ENCODE results near the gene LFNG.

- no peak for TF ChIP-seq CTCF (IDR thresholded peaks at IDR 0.05)
- no peak for TF ChIP-seq EZH2 (IDR thresholded peaks at IDR 0.05)
Observed at GRCh38 chr7:2490181-2490651, 29.4 kb upstream of the LFNG start.

Data from neural progenitor cell (in vitro differentiated cells).